ENCODE data around the gene SIRT6.
"Not testable (repeated sequence)": the region's sequence is repeated elsewhere in the genome, so short reads cannot be mapped to it uniquely, and the experiment has no call there.

SIRT6 gene

DNA sequence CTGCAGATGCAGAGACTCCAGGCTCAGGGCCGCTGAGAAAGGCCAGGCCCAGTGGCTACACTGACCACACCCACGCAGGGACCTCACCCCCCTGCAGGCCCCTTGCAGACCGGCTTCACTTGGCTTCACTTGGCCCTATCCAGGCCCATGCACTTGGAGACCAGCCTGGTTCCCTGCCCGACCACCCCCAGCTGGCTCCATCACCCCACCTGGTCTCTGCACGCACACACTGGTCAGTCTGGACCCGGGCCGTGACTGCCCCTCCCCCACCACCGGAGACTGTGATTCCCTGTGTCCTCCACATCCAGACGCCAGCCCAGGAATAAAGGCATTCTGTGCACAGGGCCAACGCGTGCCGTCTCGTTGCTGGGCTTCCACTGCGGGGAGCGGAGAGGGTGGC lies 42.1 kb upstream of the SIRT6 start:
- H3K4me3 ChIP-seq (ENCODE audit: low read depth, low read length), result no peak overlapping the region
- TF ChIP-seq CTCF (IDR thresholded peaks at IDR 0.05; ENCODE audit: low read depth, low read length, missing control alignments), result no peak
- DNase-seq (ENCODE audit: low read depth), result no peak

DNA sequence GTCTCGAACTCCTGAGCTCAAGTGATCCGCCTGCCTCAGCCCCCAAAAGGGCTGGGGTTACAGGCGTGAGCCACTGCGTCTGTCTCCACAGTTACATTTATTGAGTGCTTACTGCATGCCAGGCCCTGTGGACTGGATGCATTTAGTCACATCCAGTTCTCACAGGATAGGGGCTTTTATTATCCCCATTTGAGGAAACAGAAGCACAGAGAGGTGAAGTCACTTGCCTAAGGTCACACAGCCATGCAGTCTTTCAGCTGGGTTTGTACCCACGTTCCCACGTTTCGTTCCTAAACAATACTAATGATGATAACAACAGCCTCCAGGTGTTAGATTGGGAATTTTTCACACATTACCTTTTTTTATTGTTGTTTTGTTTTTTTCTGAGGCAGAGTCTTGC lies 37.8 kb upstream of the SIRT6 start:
- no peak overlapping the region for H3K4me3 ChIP-seq (ENCODE audit: low read depth, low read length)
- no peak for TF ChIP-seq CTCF (IDR thresholded peaks at IDR 0.05; ENCODE audit: low read depth, low read length, missing control alignments)
- DNase-seq (ENCODE audit: low read depth), result no peak

- H3K4me3 ChIP-seq (ENCODE audit: low read depth, low read length); DNase-seq (ENCODE audit: low read depth): not testable (repeated sequence)
Observed at GRCh38 chr19:4218523-4218922, 36.2 kb upstream of the SIRT6 start.

DNA sequence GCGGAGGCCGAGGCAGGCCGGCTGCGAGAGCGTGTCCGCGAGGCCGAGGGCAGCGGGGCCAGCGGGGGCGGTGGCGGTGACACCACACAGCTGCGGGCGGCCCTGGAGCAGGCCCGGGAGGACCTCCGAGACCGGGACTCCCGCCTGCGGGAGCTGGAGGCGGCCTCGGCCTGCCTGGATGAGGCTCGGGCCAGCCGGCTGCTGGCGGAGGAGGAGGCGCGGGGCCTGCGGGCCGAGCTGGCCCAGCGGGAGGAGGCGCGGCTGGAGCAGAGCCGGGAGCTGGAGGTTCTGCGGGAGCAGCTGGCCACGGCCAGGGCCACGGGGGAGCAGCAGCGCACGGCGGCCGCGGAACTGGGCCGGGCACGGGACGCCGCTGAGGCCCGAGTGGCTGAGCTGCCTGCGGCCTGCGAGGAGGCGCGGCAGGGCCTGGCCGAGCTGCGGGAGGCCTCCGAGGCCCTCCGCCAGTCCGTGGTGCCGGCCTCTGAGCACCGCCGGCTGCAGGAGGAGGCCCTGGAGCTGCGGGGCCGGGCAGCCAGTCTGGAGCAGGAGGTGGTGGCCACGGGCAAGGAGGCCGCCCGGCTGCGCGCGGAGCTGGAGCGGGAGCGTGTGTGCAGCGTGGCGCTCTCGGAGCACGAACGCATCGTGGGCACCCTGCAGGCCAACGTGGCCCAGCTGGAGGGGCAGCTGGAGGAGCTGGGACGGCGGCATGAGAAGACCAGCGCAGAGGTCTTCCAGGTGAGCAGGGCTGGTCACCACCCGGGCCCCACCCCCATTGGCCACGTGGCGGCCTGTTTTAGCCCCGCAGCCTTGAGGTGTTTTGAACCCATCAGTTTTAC lies 35.3 kb upstream of the SIRT6 start:
- no peak for DNase-seq (ENCODE audit: low read depth)
- no peak overlapping the region for H3K4me3 ChIP-seq (ENCODE audit: low read depth, low read length)

DNA sequence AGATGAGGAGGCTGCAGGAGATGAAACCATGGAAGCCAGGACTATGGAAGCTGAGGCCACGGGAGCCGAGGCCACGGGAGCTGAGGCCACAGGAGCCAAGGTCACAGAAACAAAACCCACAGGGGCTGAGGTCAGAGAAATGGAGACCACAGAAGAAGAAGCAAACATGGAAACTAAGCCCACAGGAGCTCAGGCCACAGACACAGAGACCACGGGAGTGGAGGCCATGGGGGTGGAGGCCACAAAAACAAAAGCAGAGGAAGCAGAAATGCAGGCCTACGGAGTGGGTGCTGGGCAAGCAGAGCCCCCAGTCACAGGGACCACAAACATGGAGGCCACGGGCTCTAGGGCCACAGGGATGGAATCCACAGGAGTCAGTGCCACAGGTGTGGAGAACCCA lies 34.5 kb upstream of the SIRT6 start:
- DNase-seq (ENCODE audit: low read depth), result no peak
- no peak overlapping the region for H3K4me3 ChIP-seq (ENCODE audit: low read depth, low read length)
- TF ChIP-seq CTCF (IDR thresholded peaks at IDR 0.05; ENCODE audit: low read depth, low read length, missing control alignments), result no peak

More for the DNA sequence above, 35.3 kb upstream of the SIRT6 start:
- TF ChIP-seq CTCF (IDR thresholded peaks at IDR 0.05; ENCODE audit: low read depth, low read length, missing control alignments), result no peak

- H3K4me3 ChIP-seq (ENCODE audit: low read depth, low read length), result no peak overlapping the region
- no peak for TF ChIP-seq CTCF (IDR thresholded peaks at IDR 0.05; ENCODE audit: low read depth, low read length, missing control alignments)
- no peak for DNase-seq (ENCODE audit: low read depth)
Observed at GRCh38 chr19:4215807-4216206, 33.4 kb upstream of the SIRT6 start.

DNA sequence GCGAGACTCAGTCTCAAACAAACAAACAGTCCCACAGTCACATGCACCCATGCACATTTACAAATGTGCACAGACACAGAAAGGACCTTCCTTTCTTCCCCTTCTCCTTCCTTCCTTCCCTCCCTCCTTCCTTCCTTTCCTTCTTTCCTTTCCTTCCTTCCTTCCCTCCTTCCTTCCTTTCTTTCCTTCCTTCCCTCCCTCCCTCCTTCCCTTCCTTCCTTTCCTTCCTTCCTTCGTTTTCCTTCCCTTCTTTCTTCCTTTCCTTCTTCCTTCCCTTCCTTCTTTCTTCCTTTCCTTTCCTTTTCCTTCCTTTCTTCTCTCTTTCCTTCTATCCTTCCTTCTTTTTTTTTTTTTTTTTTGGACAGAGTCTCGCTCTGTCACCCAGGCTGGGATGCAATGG lies 30.8 kb upstream of the SIRT6 start:
- no peak for TF ChIP-seq CTCF (IDR thresholded peaks at IDR 0.05; ENCODE audit: low read depth, low read length, missing control alignments)
- H3K4me3 ChIP-seq (ENCODE audit: low read depth, low read length), result no peak overlapping the region
- DNase-seq (ENCODE audit: low read depth), result no peak
